Upper lobe of right lung (tissue), 1 donor: ENCODE measurements around the gene ALDH2. TPM values are rescaled to one million over a fixed set of nuclear protein-coding genes. Genes with fewer than 3 reads are reported as not detected.
"Not testable (repeated sequence)": the region's sequence is repeated elsewhere in the genome, so short reads cannot be mapped to it uniquely, and the experiment has no call there.

Source experiments
- ATAC-seq: fragments of 200-7000 bp; cut with Tn5 transposase; one replicate; pipeline ENCODE4 v1.9.1; 2020; ENCODE audit warnings: mild to moderate bottlenecking, moderate library complexity
- DNase-seq: peaks from one replicate; pipeline ENCODE4 v3.0.0-alpha.2; 2020
- H3K27ac ChIP-seq: fragments of 200-600 bp; one replicate; pipeline ENCODE4 v1.8.0; 2022
- H3K27me3 ChIP-seq: fragments of 200-600 bp; one replicate; pipeline ENCODE4 v1.8.0; 2022; ENCODE audit warnings: mild to moderate bottlenecking
- H3K36me3 ChIP-seq: fragments of 200-600 bp; one replicate; pipeline ENCODE4 v1.8.0; 2022
- H3K4me1 ChIP-seq: fragments of 200-600 bp; one replicate; pipeline ENCODE4 v1.8.0; 2022
- H3K4me3 ChIP-seq: fragments of 200-600 bp; one replicate; pipeline ENCODE4 v1.8.0; 2022; ENCODE audit warnings: mild to moderate bottlenecking
- H3K9me3 ChIP-seq: fragments of 200-600 bp; one replicate; pipeline ENCODE4 v1.8.0; 2022
- CTCF ChIP-seq: fragments of 200-600 bp; IDR thresholded peaks from one replicate; pipeline ENCODE4 v1.8.0; 2022; ENCODE audit warnings: antibody characterized with exemption
- intact Hi-C: fragments of 100-400 bp; cut with DNase I; formaldehyde crosslinking; loops from one replicate; pipeline ENCODE4 v1.11.0; 2022
- total RNA-seq: library from RNA; stranded (reverse); fragmentation: NEBNext Ultra II Directional; extraction: Animal tissue kit (Norgen Biotek cat#: 25700); gene quantifications from one replicate; pipeline ENCODE4 v1.2.1, GENCODE V29; 2021
- donor health status: DM: no; HTN: yes; CAD: no; lungs with severe emphysema.

Gene ALDH2
- total RNA-seq, 1 donor from 2014 or later, result 329 TPM

DNA sequence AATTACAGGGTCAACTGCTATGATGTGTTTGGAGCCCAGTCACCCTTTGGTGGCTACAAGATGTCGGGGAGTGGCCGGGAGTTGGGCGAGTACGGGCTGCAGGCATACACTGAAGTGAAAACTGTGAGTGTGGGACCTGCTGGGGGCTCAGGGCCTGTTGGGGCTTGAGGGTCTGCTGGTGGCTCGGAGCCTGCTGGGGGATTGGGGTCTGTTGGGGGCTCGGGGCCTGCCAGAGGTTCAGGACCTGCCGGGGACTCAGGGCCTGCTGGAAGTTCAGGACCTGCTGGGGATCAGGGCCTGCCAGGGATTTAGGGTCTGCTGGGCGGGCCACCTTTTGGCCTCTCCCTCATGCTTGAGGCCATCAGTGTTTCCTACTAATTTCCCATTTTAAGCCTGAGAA is 37.1 kb downstream of the ALDH2 start:
- TF ChIP-seq CTCF, result no peak
- intact Hi-C loops, result no loop called here
- DNase-seq (no peak), ATAC-seq (no peak)
- Histone ChIP-seq H3K27me3 (no peaks in the 10 kb centered on the region), H3K36me3 (peaks cover 97% of the 10 kb centered on the region), H3K4me1 (no peaks in the 10 kb centered on the region), H3K27ac (no peak overlapping the region), H3K9me3 (no peaks in the 10 kb centered on the region), H3K4me3 (no peak overlapping the region)

- Histone ChIP-seq H3K9me3 (no peaks in the 10 kb centered on the region), H3K4me1 (no peaks in the 10 kb centered on the region), H3K4me3 (no peak overlapping the region), H3K27me3 (no peaks in the 10 kb centered on the region), H3K36me3 (peaks cover 95% of the 10 kb centered on the region), H3K27ac (no peak overlapping the region)
- DNase-seq, result no peak
- no peak for ATAC-seq
- TF ChIP-seq CTCF, result no peak
- intact Hi-C loops, result no loop called here
Measured at GRCh38 chr12:111806304-111806703, 39.6 kb downstream of the ALDH2 start.

- ATAC-seq (peak; percentile 28), DNase-seq (no peak)
- intact Hi-C loops, result no loop called here
- no peak overlapping the region for H3K27ac ChIP-seq
- no peaks in the 10 kb centered on the region for H3K27me3 ChIP-seq
- no peak for TF ChIP-seq CTCF
- no peaks in the 10 kb centered on the region for H3K9me3 ChIP-seq
- H3K36me3 ChIP-seq, result peaks cover 95% of the 10 kb centered on the region
- no peaks in the 10 kb centered on the region for H3K4me1 ChIP-seq
- H3K4me3 ChIP-seq, result no peak overlapping the region
Measured at GRCh38 chr12:111807232-111807631, 40.5 kb downstream of the ALDH2 start.

GRCh38 chr12:111812881-111813741 is 46.4 kb downstream of the ALDH2 start:
- peak; percentile 79 for TF ChIP-seq CTCF
- peak; percentile 75 for DNase-seq
- peak; percentile 99 for ATAC-seq
- H3K4me1 ChIP-seq, result no peaks in the 10 kb centered on the region
- intact Hi-C loops, result no loop called here
- H3K4me3 ChIP-seq, result no peak overlapping the region
- H3K36me3 ChIP-seq, result peaks cover 46% of the 10 kb centered on the region
- H3K27ac ChIP-seq, result no peak overlapping the region
- no peaks in the 10 kb centered on the region for H3K27me3 ChIP-seq
- no peaks in the 10 kb centered on the region for H3K9me3 ChIP-seq

- H3K27ac ChIP-seq, result no peak overlapping the region
- no peaks in the 10 kb centered on the region for H3K4me1 ChIP-seq
- intact Hi-C loops, result no loop called here
- H3K4me3 ChIP-seq, result no peak overlapping the region
- H3K27me3 ChIP-seq, result no peaks in the 10 kb centered on the region
- TF ChIP-seq CTCF, result no peak
- no peak for DNase-seq
- H3K36me3 ChIP-seq, result peaks cover 17% of the 10 kb centered on the region
- ATAC-seq, result no peak
- H3K9me3 ChIP-seq, result no peaks in the 10 kb centered on the region
Measured at GRCh38 chr12:111816065-111816615, 49.4 kb downstream of the ALDH2 start.

DNA sequence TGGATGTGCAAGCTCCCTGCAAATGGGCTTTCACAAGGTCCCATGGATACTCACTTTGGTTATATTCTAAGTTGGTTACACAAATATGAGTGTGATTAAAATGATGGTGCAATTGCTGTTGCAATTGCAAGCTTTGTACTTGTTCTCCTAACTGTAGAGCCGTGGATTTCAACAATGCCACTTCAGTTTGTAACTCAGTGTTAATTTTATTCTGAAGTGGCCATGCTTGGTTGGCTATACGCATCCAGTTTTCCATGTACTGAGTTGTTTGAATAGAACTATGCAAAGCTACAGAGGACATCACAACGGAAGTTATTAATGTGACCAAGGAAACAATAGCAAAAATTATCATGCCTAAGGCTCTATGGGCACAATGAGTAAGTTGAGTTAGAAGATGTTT is 50.2 kb downstream of the ALDH2 start:
- H3K36me3 ChIP-seq, intact Hi-C loops, DNase-seq, H3K4me3 ChIP-seq, H3K27me3 ChIP-seq, H3K9me3 ChIP-seq, H3K4me1 ChIP-seq: not testable (repeated sequence)
- peak overlapping the region; percentile 61 for H3K27ac ChIP-seq
- ATAC-seq, result peak; percentile 51
